ENCODE results near the gene ZDHHC9. TPM values are rescaled to one million over a fixed set of nuclear protein-coding genes. Genes with fewer than 3 reads are reported as not detected.
"Not testable (repeated sequence)": the region's sequence is repeated elsewhere in the genome, so short reads cannot be mapped to it uniquely, and the experiment has no call there.

Gene ZDHHC9
- total RNA-seq, 1 experiment from 2014 or later: 30.5 TPM

GRCh38 chrX:129876771-129877305, 33.2 kb upstream of the ZDHHC9 start:
- H3K9me3 ChIP-seq (ENCODE audit: low read length): no peaks in the 10 kb centered on the region
- no peak overlapping the region for H3K4me3 ChIP-seq (ENCODE audit: low read length)
- intact Hi-C loops (cut with micrococcal nuclease): no loop called here
- BruUV-seq (replicated peaks): no TSS peak
- no peaks in the 10 kb centered on the region for H4K20me1 ChIP-seq (ENCODE audit: low read length)
- peak; percentile 67 for DNase-seq
- peak overlapping the region; percentile 62 for H3K4me2 ChIP-seq (ENCODE audit: low read length)
- H3K9me2 ChIP-seq (replicated peaks; ENCODE audit: low read length): no peaks in the 10 kb centered on the region
- ChIA-PET CTCF (no interaction called here), POLR2A (ENCODE audit: unreplicated experiment) (no interaction called here)
- H2AFZ ChIP-seq (ENCODE audit: low read length): peak overlapping the region; percentile 57; the same call in 1 of the 2 replicates
- H3K27me3 ChIP-seq (ENCODE audit: low read length): no peaks in the 10 kb centered on the region
- H3K79me2 ChIP-seq (ENCODE audit: low read length): no peaks in the 10 kb centered on the region
- peak; percentile 93 for ATAC-seq
- H3K4me1 ChIP-seq (ENCODE audit: insufficient read depth, low read length): peaks cover 17% of the 10 kb centered on the region
- TF ChIP-seq EZH2 (IDR thresholded peaks at IDR 0.05; ENCODE audit: low read length, unreplicated experiment): no peak
- TF ChIP-seq CTCF (conservative IDR thresholded peaks at IDR 0.05; ENCODE audit: low read depth, low read length): no peak
- no peak for TF ChIP-seq EZH2phosphoT487 (IDR thresholded peaks at IDR 0.05; ENCODE audit: borderline replicate concordance, low read length)
- H3F3A ChIP-seq (ENCODE audit: low read length, unreplicated experiment): no peaks in the 10 kb centered on the region
- H3K9ac ChIP-seq (ENCODE audit: low read length): no peak overlapping the region
- H3K36me3 ChIP-seq (ENCODE audit: low read depth, low read length): no peaks in the 10 kb centered on the region
- peak overlapping the region; percentile 48 for H3K27ac ChIP-seq (ENCODE audit: low read length)

- DNase-seq (peak; percentile 60), ATAC-seq (peak; percentile 55; the same call in 1 of the 2 replicates)
- intact Hi-C loops (cut with micrococcal nuclease): no loop called here
- Histone ChIP-seq H3K9me3 (ENCODE audit: low read length) (no peaks in the 10 kb centered on the region), H3K27me3 (ENCODE audit: low read length) (no peaks in the 10 kb centered on the region), H3F3A (ENCODE audit: low read length, unreplicated experiment) (no peaks in the 10 kb centered on the region), H3K9ac (ENCODE audit: low read length) (no peak overlapping the region), H4K20me1 (ENCODE audit: low read length) (no peaks in the 10 kb centered on the region), H3K36me3 (ENCODE audit: low read depth, low read length) (no peaks in the 10 kb centered on the region), H3K27ac (ENCODE audit: low read length) (no peak overlapping the region), H3K4me1 (ENCODE audit: insufficient read depth, low read length) (peaks cover 17% of the 10 kb centered on the region), H2AFZ (ENCODE audit: low read length) (no peak overlapping the region), H3K4me3 (ENCODE audit: low read length) (no peak overlapping the region), H3K79me2 (ENCODE audit: low read length) (no peaks in the 10 kb centered on the region), H3K4me2 (ENCODE audit: low read length) (no peak overlapping the region), H3K9me2 (replicated peaks; ENCODE audit: low read length) (no peaks in the 10 kb centered on the region)
- ChIA-PET POLR2A (ENCODE audit: unreplicated experiment) (no interaction called here), CTCF (no interaction called here)
- no TSS peak for BruUV-seq (replicated peaks)
- no peak for TF ChIP-seq EZH2phosphoT487 (IDR thresholded peaks at IDR 0.05; ENCODE audit: borderline replicate concordance, low read length)
- TF ChIP-seq EZH2 (IDR thresholded peaks at IDR 0.05; ENCODE audit: low read length, unreplicated experiment): no peak
- no peak for TF ChIP-seq CTCF (conservative IDR thresholded peaks at IDR 0.05; ENCODE audit: low read depth, low read length)
These were observed 32.0 kb upstream of the ZDHHC9 start for GRCh38 chrX:129875669-129876068.

GRCh38 chrX:129872524-129872923, 28.8 kb upstream of the ZDHHC9 start:
- ChIA-PET CTCF (no interaction called here), POLR2A (ENCODE audit: unreplicated experiment) (interaction anchor here (0.5 kb wide), 1 partner anchor 130 kb away, joined by 12 read pairs; no protein-coding TSS in a partner anchor)
- Histone ChIP-seq H3K9me3 (ENCODE audit: low read length) (no peaks in the 10 kb centered on the region), H3K36me3 (ENCODE audit: low read depth, low read length) (no peaks in the 10 kb centered on the region), H3K9me2 (replicated peaks; ENCODE audit: low read length) (no peaks in the 10 kb centered on the region), H3K4me1 (ENCODE audit: insufficient read depth, low read length) (peaks cover 16% of the 10 kb centered on the region), H3K27ac (ENCODE audit: low read length) (no peak overlapping the region), H3K4me3 (ENCODE audit: low read length) (no peak overlapping the region), H4K20me1 (ENCODE audit: low read length) (no peaks in the 10 kb centered on the region), H3F3A (ENCODE audit: low read length, unreplicated experiment) (no peaks in the 10 kb centered on the region), H2AFZ (ENCODE audit: low read length) (no peak overlapping the region), H3K27me3 (ENCODE audit: low read length) (no peaks in the 10 kb centered on the region), H3K9ac (ENCODE audit: low read length) (no peak overlapping the region), H3K4me2 (ENCODE audit: low read length) (no peak overlapping the region), H3K79me2 (ENCODE audit: low read length) (no peaks in the 10 kb centered on the region)
- no TSS peak for BruUV-seq (replicated peaks)
- ATAC-seq: no peak
- no peak for TF ChIP-seq EZH2phosphoT487 (IDR thresholded peaks at IDR 0.05; ENCODE audit: borderline replicate concordance, low read length)
- TF ChIP-seq EZH2 (IDR thresholded peaks at IDR 0.05; ENCODE audit: low read length, unreplicated experiment): no peak
- DNase-seq: no peak
- intact Hi-C loops (cut with micrococcal nuclease): no loop called here

GRCh38 chrX:129866321-129866720, 22.6 kb upstream of the ZDHHC9 start:
- H3K4me1 ChIP-seq (ENCODE audit: insufficient read depth, low read length); H3K36me3 ChIP-seq (ENCODE audit: low read depth, low read length); H3F3A ChIP-seq (ENCODE audit: low read length, unreplicated experiment); H3K79me2 ChIP-seq (ENCODE audit: low read length); H4K20me1 ChIP-seq (ENCODE audit: low read length); H3K9me2 ChIP-seq (replicated peaks; ENCODE audit: low read length); BruUV-seq (replicated peaks); DNase-seq; H3K27ac ChIP-seq (ENCODE audit: low read length); H3K4me2 ChIP-seq (ENCODE audit: low read length); H3K27me3 ChIP-seq (ENCODE audit: low read length); H3K9me3 ChIP-seq (ENCODE audit: low read length); intact Hi-C loops (cut with micrococcal nuclease); H2AFZ ChIP-seq (ENCODE audit: low read length); CTCF ChIA-PET; H3K9ac ChIP-seq (ENCODE audit: low read length); H3K4me3 ChIP-seq (ENCODE audit: low read length); ATAC-seq; POLR2A ChIA-PET (ENCODE audit: unreplicated experiment): not testable (repeated sequence)

- H3K27ac ChIP-seq (ENCODE audit: low read length); intact Hi-C loops (cut with micrococcal nuclease); H3F3A ChIP-seq (ENCODE audit: low read length, unreplicated experiment); H4K20me1 ChIP-seq (ENCODE audit: low read length); BruUV-seq (replicated peaks); H3K9me2 ChIP-seq (replicated peaks; ENCODE audit: low read length); ATAC-seq; H3K27me3 ChIP-seq (ENCODE audit: low read length); H3K4me2 ChIP-seq (ENCODE audit: low read length); POLR2A ChIA-PET (ENCODE audit: unreplicated experiment); DNase-seq; H2AFZ ChIP-seq (ENCODE audit: low read length); H3K9ac ChIP-seq (ENCODE audit: low read length); H3K36me3 ChIP-seq (ENCODE audit: low read depth, low read length); CTCF ChIA-PET; H3K4me1 ChIP-seq (ENCODE audit: insufficient read depth, low read length); H3K9me3 ChIP-seq (ENCODE audit: low read length); H3K79me2 ChIP-seq (ENCODE audit: low read length); H3K4me3 ChIP-seq (ENCODE audit: low read length): not testable (repeated sequence)
These were observed 15.4 kb upstream of the ZDHHC9 start for GRCh38 chrX:129859134-129859533.

Measured in PC-3 (cell line).